ENCODE measurements around the gene GRAMD1B. TPM values are rescaled to one million over a fixed set of nuclear protein-coding genes. Genes with fewer than 3 reads are reported as not detected.
A peak's percentile ranks its signal among the peaks of the same experiment; 100 is the strongest.

GRAMD1B gene
- total RNA-seq, 2 donors from 2014 or later: 1.7 to 1.9 TPM

DNA sequence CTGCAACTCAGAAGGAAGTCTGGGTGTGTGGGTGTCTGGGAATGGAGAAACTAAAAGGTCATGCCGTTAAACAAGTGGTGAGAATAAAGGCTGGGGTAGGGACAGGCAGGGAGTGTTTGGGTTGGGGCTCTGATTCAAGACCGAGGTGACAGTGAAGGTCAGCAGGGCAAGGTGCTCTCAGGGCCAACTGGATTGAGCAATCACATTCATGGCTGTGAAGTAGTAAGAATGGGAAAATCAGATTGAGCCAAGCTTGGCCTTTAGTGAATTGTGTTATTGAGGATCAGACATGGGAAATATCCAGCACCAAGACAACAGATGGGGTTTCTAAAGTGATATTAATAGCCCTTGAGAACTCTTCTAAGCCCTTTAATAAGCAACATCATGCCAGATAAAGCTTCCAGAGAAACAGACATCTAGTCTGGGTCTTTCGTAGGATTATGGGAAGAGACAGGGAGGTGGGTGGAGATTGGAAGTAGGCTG, 200.1 kb downstream of the GRAMD1B start:
- TF ChIP-seq, protein P1, sequence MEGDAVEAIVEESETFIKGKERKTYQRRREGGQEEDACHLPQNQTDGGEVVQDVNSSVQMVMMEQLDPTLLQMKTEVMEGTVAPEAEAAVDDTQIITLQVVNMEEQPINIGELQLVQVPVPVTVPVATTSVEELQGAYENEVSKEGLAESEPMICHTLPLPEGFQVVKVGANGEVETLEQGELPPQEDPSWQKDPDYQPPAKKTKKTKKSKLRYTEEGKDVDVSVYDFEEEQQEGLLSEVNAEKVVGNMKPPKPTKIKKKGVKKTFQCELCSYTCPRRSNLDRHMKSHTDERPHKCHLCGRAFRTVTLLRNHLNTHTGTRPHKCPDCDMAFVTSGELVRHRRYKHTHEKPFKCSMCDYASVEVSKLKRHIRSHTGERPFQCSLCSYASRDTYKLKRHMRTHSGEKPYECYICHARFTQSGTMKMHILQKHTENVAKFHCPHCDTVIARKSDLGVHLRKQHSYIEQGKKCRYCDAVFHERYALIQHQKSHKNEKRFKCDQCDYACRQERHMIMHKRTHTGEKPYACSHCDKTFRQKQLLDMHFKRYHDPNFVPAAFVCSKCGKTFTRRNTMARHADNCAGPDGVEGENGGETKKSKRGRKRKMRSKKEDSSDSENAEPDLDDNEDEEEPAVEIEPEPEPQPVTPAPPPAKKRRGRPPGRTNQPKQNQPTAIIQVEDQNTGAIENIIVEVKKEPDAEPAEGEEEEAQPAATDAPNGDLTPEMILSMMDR (IDR thresholded peaks at IDR 0.05): no peak
- Histone ChIP-seq H3K4me3 (no peak overlapping the region), H3K27ac (no peak overlapping the region), H3K36me3 (no peaks in the 10 kb centered on the region), H3K9me3 (no peaks in the 10 kb centered on the region), H3K4me1 (no peaks in the 10 kb centered on the region), H3K9ac (ENCODE audit: low read depth in 2 of 2, low read length in 2 of 2) (no peak overlapping the region), H3K27me3 (no peaks in the 10 kb centered on the region)
- intact Hi-C loops (cut with DNase I): no loop called here
- DNase-seq: no peak

GRCh38 chr11:123640029-123640428, 210.0 kb downstream of the GRAMD1B start:
- no peaks in the 10 kb centered on the region for H3K9me3 ChIP-seq
- no peak for DNase-seq
- TF ChIP-seq, protein P1 (IDR thresholded peaks at IDR 0.05): no peak
- no peaks in the 10 kb centered on the region for H3K36me3 ChIP-seq
- no peaks in the 10 kb centered on the region for H3K4me1 ChIP-seq
- intact Hi-C loops (cut with DNase I): loop anchor here (5.0 kb wide), 1 partner anchor 67 kb away; no protein-coding TSS in a partner anchor
- no peak overlapping the region for H3K9ac ChIP-seq (ENCODE audit: low read depth in 2 of 2, low read length in 2 of 2)
- H3K27ac ChIP-seq: no peak overlapping the region
- H3K4me3 ChIP-seq: no peak overlapping the region
- H3K27me3 ChIP-seq: no peaks in the 10 kb centered on the region

- DNase-seq: peak; percentile 37
- Histone ChIP-seq H3K27ac (no peak overlapping the region), H3K4me3 (no peak overlapping the region), H3K9me3 (no peaks in the 10 kb centered on the region), H3K36me3 (no peaks in the 10 kb centered on the region), H3K9ac (ENCODE audit: low read depth in 2 of 2, low read length in 2 of 2) (no peak overlapping the region), H3K4me1 (no peaks in the 10 kb centered on the region), H3K27me3 (no peaks in the 10 kb centered on the region)
- intact Hi-C loops (cut with DNase I): loop anchor here (5.0 kb wide), 1 partner anchor 66 kb away; no protein-coding TSS in a partner anchor
- TF ChIP-seq, protein P1 (IDR thresholded peaks at IDR 0.05): peak; percentile 48
Observed at GRCh38 chr11:123640677-123641494, 210.8 kb downstream of the GRAMD1B start.

DNA sequence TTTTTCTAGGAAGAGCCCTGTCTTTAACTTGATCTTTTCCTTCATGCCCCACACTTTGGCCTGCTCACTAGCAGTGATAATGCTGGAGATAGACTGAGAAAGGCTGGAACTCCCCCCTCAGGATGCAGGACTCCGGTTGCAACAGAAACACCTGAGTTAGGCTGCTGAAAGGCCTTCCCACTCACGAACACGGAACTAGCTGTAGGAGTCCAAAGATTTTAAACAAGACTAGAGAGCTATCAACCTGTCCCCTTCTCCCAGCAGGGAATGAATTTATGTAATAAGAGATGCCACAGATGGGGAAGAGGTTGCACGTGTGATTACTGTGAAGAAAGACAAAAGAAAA, 211.4 kb downstream of the GRAMD1B start:
- H3K9me3 ChIP-seq: no peaks in the 10 kb centered on the region
- intact Hi-C loops (cut with DNase I): loop anchor here (5.0 kb wide), 1 partner anchor 66 kb away; no protein-coding TSS in a partner anchor
- no peaks in the 10 kb centered on the region for H3K36me3 ChIP-seq
- H3K4me3 ChIP-seq: no peak overlapping the region
- no peak overlapping the region for H3K9ac ChIP-seq (ENCODE audit: low read depth in 2 of 2, low read length in 2 of 2)
- H3K27me3 ChIP-seq: no peaks in the 10 kb centered on the region
- H3K4me1 ChIP-seq: no peaks in the 10 kb centered on the region
- TF ChIP-seq, protein P1 (IDR thresholded peaks at IDR 0.05): no peak
- H3K27ac ChIP-seq: no peak overlapping the region
- no peak for DNase-seq

DNA sequence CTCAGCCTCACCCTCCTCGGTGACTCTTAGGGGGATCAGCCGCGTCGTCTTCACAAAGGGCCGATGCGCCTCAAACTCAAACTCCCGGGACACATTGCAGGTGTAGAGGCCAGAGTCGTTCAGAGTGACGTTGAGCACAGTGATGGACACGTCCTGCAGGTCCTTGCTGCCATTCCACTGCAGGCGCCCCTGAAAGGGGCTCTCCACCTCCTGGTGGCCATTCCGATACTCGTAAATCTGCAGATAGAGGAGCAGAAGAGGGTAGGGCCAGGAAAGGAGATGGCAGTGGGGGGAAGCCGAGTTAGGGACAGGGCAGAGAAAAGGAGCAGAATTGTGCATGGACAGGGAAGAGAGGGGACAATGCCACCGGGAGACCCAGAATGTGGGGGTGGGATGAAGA, 212.4 kb downstream of the GRAMD1B start:
- TF ChIP-seq, protein P1 (IDR thresholded peaks at IDR 0.05): no peak
- Histone ChIP-seq H3K27me3 (no peaks in the 10 kb centered on the region), H3K36me3 (no peaks in the 10 kb centered on the region), H3K27ac (no peak overlapping the region), H3K9me3 (no peaks in the 10 kb centered on the region), H3K9ac (ENCODE audit: low read depth in 2 of 2, low read length in 2 of 2) (no peak overlapping the region), H3K4me3 (no peak overlapping the region), H3K4me1 (no peaks in the 10 kb centered on the region)
- DNase-seq: no peak
- intact Hi-C loops (cut with DNase I): loop anchor here (5.0 kb wide), 1 partner anchor 65 kb away; no protein-coding TSS in a partner anchor
